H1 (cell line): Measurements from ENCODE around the gene TASP1. TPM values are rescaled to one million over a fixed set of nuclear protein-coding genes. Genes with fewer than 3 reads are reported as not detected.

Experiments used
- RNF2 ChIP-seq: fragments of 200-900, 300-1000 bp; sonication (generic); IDR thresholded peaks from 2 replicates; pipeline ENCODE4 v1.7.1; 2016; ENCODE audit warnings: borderline replicate concordance, low read depth, mild to moderate bottlenecking, antibody characterized with exemption, low read length; ENCODE audit not compliant: poor library complexity, severe bottlenecking; ENCODE audit errors: missing control alignments
- SP4 ChIP-seq: IDR thresholded peaks from 2 replicates; pipeline ENCODE4 v1.6.1; 2012; ENCODE audit warnings: low read length, inconsistent platforms
- polyA plus RNA-seq, 7 experiments: library from polyadenylated mRNA; depleted of rRNA in 3 of 7; stranded (reverse) in 5 of 7; unstranded in 2 of 7; fragments of >200 nt in 5 of 7; fragments of 200-250 nt in 2 of 7; gene quantifications; 1 replicate in 5 of 7; 2 replicates in 1 of 7; 4 replicates in 1 of 7; pipeline versions ENCODE4 v1.2.1 to v1.2.3, GENCODE V29; 2011 to 2013; ENCODE audit warnings: missing spikeins in 2 of 7, mixed read lengths in 2 of 7
- total RNA-seq: library from RNA; stranded (reverse); fragmentation: NEBNext Ultra II Directional; extraction: Animal tissue kit (Norgen Biotek cat#: 25700); gene quantifications from 2 replicates; pipeline ENCODE4 v1.2.1, GENCODE V29; 2021

TASP1 gene
- total and polyA plus RNA-seq, 2 of the 8 experiments (the other 6 are each of a cell fraction or from before 2014, with no cell fraction given): 4.5 to 10.9 TPM

DNA sequence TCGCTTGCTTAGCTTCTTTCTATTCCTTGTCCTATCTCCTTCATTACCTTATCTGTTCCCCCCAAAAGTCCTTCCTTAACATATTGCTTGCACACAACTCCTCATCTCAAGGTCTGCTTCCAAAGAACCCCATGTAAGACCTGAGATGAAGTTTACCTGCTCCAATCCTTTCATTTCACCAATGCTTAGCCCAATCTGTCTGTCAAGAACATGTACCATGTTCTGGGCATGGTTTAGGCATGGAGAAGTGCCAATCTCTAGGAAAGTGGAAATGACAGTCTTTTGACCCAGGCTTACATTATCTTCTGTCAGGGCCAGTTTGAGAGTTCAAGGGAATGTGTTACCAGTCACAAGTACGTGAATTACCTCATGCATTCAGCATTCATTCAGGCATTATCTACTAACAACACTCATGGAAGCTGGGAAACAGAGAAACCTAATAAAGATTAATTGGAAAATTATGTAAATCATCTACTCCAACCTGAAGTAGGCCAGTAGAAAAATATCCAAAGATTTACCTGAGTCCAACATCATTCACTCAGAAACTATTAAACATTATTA, 15.8 kb upstream of the TASP1 start (continued):
- no peak for TF ChIP-seq SP4
- TF ChIP-seq RNF2: no peak
